ENCODE data around the gene KRT73. TPM values are rescaled to one million over a fixed set of nuclear protein-coding genes. Genes with fewer than 3 reads are reported as not detected.

The KRT73 gene
- total and polyA plus RNA-seq, 3 donors from 2014 or later = 0.16 TPM; not detected in 2

DNA sequence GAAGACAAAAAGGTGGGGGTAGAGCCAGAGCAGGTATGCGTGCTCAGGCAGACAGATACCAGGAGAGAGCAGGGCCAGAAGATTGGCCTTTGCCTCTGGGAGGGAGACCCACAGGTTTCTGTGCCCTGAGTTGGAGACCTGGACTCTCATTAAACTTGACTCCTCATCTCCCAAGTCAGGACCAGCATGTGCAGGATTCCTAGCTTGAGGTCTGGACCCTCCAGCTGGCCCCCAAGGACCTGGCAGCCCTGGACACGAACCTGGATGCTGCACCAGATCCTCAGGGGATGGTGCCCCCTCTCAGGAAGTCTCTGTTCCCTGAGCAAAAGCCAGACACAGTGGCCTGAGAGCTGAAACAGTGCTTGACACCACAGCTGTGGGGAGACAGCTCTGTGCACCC, 10.5 kb upstream of the KRT73 start:
- WGBS, 2 donors = 91 to 93% methylated on average over 2 of the region's 2 CpGs
- intact Hi-C loops (cut with DNase I; ENCODE audit: low total_unique reads) = no loop called here
- Histone ChIP-seq H3K36me3 (ENCODE audit: low read depth, missing control alignments) (no peaks in the 10 kb centered on the region), H3K4me1 (peaks cover 3% of the 10 kb centered on the region), H3K9me3 (no peaks in the 10 kb centered on the region), H3K27me3 (no peaks in the 10 kb centered on the region), H3K4me3 (no peak overlapping the region), H3K27ac (no peak overlapping the region)
- no peak for DNase-seq
- no peak for TF ChIP-seq POLR2A (IDR thresholded peaks at IDR 0.05)
- TF ChIP-seq, protein P1, sequence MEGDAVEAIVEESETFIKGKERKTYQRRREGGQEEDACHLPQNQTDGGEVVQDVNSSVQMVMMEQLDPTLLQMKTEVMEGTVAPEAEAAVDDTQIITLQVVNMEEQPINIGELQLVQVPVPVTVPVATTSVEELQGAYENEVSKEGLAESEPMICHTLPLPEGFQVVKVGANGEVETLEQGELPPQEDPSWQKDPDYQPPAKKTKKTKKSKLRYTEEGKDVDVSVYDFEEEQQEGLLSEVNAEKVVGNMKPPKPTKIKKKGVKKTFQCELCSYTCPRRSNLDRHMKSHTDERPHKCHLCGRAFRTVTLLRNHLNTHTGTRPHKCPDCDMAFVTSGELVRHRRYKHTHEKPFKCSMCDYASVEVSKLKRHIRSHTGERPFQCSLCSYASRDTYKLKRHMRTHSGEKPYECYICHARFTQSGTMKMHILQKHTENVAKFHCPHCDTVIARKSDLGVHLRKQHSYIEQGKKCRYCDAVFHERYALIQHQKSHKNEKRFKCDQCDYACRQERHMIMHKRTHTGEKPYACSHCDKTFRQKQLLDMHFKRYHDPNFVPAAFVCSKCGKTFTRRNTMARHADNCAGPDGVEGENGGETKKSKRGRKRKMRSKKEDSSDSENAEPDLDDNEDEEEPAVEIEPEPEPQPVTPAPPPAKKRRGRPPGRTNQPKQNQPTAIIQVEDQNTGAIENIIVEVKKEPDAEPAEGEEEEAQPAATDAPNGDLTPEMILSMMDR (IDR thresholded peaks at IDR 0.05) = no peak

DNA sequence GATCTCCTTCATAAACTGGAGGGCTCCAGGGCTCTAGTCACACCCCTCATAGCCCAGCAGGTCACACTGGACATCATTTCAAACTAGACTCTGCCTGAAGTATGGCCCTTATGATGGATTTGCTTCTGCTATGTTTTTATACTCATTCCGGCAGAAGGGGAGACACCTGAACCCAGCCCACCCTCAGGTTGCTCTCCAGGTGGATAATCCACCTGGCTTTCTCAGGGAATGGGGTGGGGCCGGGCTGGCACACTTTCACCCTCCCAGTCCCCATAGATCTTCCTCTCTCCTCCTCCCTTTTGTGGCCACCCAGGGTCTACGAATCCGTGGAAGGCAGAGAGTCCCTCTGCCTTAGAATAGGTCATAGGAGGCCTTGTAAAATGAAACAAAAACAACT, 9.8 kb upstream of the KRT73 start:
- no peaks in the 10 kb centered on the region for H3K9me3 ChIP-seq
- H3K4me3 ChIP-seq = no peak overlapping the region
- H3K36me3 ChIP-seq (ENCODE audit: low read depth, missing control alignments) = no peaks in the 10 kb centered on the region
- DNase-seq = no peak
- no peak for TF ChIP-seq POLR2A (IDR thresholded peaks at IDR 0.05)
- TF ChIP-seq, protein P1 (IDR thresholded peaks at IDR 0.05) = no peak
- H3K27me3 ChIP-seq = no peaks in the 10 kb centered on the region
- WGBS, 2 donors = 82 to 87% methylated on average over 4 of the region's 4 CpGs
- H3K27ac ChIP-seq = no peak overlapping the region
- intact Hi-C loops (cut with DNase I; ENCODE audit: low total_unique reads) = no loop called here
- peaks cover 3% of the 10 kb centered on the region for H3K4me1 ChIP-seq

DNA sequence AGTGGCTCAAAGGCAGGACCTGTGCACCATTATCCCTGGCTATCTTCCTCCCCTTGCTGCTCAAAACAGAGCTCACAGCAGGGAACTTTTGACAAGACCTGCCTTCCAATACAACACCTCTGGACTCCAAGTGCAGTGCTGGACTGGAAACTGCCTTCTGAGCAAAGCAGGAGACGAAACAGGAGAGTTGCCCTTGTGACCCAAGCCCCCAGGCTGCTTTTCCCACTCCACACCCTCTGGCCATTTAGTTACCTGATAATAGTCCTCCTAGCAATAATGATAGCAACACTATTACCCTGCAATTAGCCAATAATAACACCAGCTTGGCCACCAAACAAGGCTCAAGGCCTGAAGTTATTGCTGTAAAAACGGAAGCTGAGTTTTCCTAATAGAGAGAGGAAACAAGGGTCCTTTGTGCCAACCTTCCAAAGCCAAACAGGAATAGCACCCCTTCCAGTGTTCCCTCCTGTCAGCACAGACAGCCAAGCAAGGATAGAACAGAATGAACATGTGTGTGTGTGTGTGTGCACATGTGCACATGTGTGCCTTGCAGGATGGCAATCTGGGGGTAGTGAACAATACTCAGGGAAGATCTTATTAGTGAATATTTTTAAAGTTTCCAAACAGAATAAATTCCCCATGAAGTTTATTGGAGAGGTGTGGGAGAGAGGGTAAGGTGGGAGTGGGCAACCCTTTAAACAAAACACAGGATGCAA, 9.2 kb upstream of the KRT73 start:
- no peak overlapping the region for H3K27ac ChIP-seq
- H3K4me1 ChIP-seq = no peaks in the 10 kb centered on the region
- no peaks in the 10 kb centered on the region for H3K36me3 ChIP-seq (ENCODE audit: low read depth, missing control alignments)
- H3K9me3 ChIP-seq = no peaks in the 10 kb centered on the region
- no peak for DNase-seq
- intact Hi-C loops (cut with DNase I; ENCODE audit: low total_unique reads) = no loop called here
- H3K27me3 ChIP-seq = no peaks in the 10 kb centered on the region
- no peak overlapping the region for H3K4me3 ChIP-seq
- 72 to 84% methylated on average over 2 of the region's 2 CpGs for WGBS, 2 donors
- TF ChIP-seq, protein P1 (IDR thresholded peaks at IDR 0.05) = no peak
- TF ChIP-seq POLR2A (IDR thresholded peaks at IDR 0.05) = no peak

DNA sequence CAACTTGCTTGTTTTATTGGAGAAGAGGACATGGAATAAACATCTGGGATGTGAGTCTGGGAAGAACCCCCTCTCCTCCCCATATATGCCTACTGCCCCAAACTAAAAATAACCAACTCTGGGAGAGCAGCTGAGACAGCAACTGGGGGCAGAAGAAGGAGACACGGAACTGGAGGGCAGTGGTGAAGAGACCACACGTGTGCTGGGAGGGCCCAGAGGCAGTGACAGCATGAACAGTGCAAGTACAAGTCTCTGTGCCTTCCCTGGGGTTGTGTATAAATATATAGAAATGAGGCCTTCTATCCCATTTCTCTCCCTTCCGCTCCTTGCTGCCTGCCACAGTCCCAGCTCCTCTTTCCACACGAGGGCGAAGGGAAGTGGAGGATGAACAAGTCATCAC, 4.0 kb upstream of the KRT73 start:
- H3K9me3 ChIP-seq = no peaks in the 10 kb centered on the region
- TF ChIP-seq, protein P1 (IDR thresholded peaks at IDR 0.05) = no peak
- DNase-seq = no peak
- H3K36me3 ChIP-seq (ENCODE audit: low read depth, missing control alignments) = no peaks in the 10 kb centered on the region
- intact Hi-C loops (cut with DNase I; ENCODE audit: low total_unique reads) = no loop called here
- no peaks in the 10 kb centered on the region for H3K4me1 ChIP-seq
- WGBS, 2 donors = 81 to 94% methylated on average over 5 of the region's 5 CpGs
- H3K27me3 ChIP-seq = no peaks in the 10 kb centered on the region
- H3K27ac ChIP-seq = no peak overlapping the region
- H3K4me3 ChIP-seq = no peak overlapping the region

DNA sequence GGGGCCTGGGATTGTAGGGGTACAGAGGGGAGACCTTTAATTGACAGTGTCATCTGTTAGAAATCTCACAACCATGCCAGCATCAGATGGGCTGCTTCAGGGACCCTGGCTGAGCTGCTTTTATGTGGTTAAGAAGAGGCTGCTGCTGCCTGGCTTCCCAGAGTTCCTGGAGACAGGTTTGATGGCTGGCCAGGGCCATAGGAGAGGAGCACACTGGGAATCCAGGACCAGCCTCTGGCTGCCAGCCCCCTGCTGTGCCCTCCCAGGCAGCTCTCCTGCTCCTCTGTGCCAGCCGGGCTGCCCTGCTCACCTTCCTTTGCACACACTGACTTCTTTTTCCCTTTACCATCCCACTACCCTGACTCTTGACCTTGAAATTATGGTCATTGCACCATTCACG, 507 bp upstream of the KRT73 start:
- H3K27me3 ChIP-seq = no peaks in the 10 kb centered on the region
- no peaks in the 10 kb centered on the region for H3K9me3 ChIP-seq
- H3K4me3 ChIP-seq = no peak overlapping the region
- WGBS, 2 donors = 71 to 79% methylated on average over 2 of the region's 2 CpGs
- H3K27ac ChIP-seq = no peak overlapping the region
- TF ChIP-seq POLR2A (IDR thresholded peaks at IDR 0.05) = no peak
- TF ChIP-seq, protein P1 (IDR thresholded peaks at IDR 0.05) = no peak
- H3K36me3 ChIP-seq (ENCODE audit: low read depth, missing control alignments) = no peaks in the 10 kb centered on the region
- intact Hi-C loops (cut with DNase I; ENCODE audit: low total_unique reads) = no loop called here
- no peak for DNase-seq
- no peaks in the 10 kb centered on the region for H3K4me1 ChIP-seq
